ENCODE measurements around the gene RNASEH2C.
A peak's percentile ranks its signal among the peaks of the same experiment; 100 is the strongest.
"Not testable (repeated sequence)": the region's sequence is repeated elsewhere in the genome, so short reads cannot be mapped to it uniquely, and the experiment has no call there.

The RNASEH2C gene

DNA sequence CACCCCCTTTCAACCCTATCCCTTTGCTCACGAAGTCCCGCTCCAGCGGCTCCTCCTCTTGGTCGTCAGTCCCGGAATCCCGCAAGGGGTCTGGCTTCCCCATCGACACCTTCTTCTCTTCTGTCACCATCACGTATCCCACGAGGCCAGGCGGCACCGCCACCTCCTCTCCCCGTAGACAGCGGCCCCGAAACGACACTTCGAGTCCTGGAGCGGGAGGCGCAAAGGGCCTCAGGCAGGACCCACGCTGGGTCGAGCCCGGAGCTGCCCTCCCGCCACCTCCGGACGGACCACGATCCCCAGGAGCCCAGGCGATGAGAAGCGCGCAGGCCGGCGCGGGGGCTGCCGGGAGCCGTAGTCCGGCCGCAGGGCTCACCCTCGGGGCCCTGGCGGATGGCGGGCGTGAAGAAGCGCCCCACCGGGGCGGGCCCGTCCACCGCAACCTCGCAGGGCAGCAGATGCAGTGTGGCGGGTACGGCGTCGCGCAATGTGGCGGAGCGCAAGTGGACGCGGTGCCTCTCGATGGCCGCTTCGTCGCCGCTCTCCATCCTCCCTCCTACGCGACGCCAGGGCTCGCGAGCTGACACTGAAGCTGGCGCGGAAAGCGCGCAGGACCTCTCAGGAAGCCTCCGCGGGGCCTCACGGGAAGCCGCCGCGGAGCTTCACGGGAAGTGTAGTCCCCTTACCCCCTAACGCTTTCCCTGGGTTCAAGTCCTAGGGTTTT lies at the start of gene RNASEH2C:
Gene RNASEH2C, minus strand, starts transcription at position 588 of the 724 bp plus-strand sequence. Its CDS starts 40 bp downstream, at position 548.
- peak; percentile 69 to 78 for DNase-seq

DNA sequence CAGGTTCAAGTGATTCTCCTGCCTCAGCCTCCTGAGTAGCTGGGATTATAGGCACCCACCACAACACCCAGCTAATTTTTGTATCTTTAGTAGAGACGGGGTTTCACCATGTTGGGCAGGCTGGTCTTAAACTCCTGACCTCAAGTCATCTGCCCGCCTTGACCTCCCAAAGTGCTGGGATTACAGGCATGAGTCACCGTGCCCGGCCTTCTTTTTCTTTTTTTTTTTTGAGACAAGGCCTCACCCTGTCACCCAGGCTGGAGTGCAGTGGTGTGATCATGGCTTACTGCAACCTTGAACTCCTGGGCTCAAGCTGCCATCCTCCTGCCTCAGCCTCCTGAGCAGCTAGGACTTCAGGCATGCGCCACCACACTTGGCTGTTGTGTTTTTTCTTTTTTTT lies 47.2 kb upstream of the RNASEH2C start:
- not testable (repeated sequence) for DNase-seq

DNA sequence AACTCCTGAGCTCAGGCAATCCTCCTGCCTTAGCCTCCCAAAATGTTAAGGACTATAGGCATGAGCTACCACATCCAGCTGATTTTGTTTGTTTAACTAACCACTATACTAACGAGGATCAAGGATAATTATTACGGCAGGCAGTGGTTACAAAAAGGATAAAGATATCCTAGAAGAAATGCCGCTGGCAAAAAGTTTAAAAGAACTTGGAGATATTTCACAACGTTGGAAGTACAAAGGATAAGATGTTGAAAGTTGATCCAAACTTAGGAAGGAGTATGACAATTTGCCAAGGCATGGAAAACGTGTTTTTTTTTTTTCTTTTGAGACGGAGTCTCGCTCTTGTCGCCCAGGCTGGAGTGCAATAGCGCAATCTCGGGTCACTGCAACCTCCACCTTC lies 46.8 kb upstream of the RNASEH2C start:
- DNase-seq: no peak

DNA sequence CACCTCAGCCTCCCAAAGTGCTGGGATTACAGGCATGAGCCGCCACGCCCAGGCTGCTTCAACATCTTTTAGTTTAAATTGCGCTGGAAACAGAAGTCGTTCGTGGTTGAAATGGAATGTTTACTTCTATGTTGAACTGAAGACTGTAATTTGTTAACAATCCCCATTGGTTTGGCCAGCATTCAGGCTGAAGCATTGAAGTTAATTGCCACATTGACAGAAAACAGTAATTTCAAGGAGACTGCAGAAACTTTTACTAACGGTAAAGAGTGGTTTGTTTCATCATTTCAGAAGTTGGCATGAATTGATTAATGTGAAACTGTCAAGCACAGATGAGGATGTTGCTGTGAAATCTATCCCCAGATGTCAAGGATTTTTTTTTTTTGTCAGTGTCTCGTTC lies 45.9 kb upstream of the RNASEH2C start:
- DNase-seq: no peak

DNA sequence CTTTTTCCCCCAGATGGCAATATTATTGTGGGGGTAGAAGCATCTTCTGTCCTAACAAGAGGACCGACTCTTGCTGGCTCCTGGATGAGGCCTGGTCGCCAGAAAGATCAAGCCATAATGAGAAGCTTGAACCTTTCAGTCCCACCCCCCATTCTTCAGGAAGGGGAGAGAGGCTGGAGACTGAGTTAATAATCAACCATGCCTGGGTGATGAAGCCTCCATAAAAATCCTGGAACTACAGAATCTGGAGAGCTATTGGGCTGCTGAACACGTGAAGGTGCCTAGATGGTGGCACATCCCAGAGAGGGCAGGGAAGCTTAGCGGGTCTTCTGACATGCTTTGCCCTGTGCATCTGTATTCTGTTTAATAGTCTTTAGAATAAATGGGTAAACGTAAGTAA lies 43.8 kb upstream of the RNASEH2C start:
- no peak for DNase-seq

DNA sequence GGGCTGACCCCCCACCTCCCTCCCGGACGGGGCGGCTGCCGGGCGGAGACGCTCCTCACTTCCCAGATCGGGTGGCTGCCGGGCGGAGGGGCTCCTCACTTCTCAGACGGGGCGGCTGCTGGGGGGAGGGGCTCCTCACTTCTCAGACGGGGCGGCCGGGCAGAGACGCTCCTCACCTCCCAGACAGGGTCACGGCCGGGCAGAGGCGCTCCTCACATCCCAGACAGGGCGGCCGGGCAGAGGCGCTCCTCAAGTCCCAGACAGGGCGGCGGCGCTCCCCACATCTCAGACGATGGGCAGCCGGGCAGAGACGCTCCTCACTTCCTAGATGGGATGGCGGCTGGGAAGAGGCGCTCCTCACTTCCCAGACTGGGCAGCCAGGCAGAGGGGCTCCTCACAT lies 42.2 kb upstream of the RNASEH2C start:
- DNase-seq: not testable (repeated sequence)

DNA sequence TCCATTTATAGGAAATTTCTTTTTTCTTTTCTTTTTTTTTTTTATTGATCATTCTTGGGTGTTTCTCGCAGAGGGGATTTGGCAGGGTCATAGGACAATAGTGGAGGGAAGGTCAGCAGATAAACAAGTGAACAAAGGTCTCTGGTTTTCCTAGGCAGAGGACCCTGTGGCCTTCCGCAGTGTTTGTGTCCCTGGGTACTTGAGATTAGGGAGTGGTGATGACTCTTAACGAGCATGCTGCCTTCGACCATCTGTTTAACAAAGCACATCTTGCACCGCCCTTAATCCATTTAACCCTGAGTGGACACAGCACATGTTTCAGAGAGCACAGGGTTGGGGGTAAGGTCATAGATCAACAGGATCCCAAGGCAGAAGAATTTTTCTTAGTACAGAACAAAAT lies 41.6 kb upstream of the RNASEH2C start:
- DNase-seq: not testable (repeated sequence)

DNA sequence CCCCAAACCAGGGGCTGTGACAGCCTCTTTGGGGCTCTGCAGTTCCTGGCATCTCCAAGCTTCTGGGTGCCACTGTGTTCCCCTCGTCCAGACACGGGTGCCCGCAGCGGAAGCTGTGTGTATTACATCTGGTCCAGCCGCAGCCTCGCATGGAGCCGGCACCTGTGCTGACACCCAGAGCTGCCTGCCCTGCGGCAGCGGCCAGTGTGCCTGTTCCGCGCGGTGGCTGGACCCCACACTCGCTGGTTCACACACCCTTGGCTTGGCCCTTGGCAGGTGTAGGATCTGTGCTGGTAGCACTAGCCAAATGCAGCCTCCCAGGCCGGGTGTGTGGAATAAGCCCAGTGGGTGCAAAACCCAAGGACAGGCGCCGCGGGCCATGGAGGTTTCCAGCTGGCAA lies 24.5 kb upstream of the RNASEH2C start:
- no peak for DNase-seq

DNA sequence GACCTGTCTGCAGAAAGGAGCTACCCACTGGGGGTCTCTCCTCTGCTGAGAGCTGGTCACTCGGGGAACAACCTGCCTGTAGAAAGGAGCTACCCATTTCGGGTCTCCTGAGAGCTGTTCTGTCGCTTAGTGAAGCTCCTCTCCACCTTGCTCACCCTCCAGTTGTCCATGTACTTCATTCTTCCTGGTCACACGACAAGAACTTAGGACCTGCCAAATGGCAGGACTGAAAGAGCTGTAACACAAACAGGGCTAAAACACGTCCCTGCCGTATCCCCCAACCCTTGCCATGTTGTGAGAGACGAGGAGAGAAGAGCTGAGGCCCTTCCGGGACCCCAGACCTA lies 24.1 kb upstream of the RNASEH2C start:
- DNase-seq: no peak

DNA sequence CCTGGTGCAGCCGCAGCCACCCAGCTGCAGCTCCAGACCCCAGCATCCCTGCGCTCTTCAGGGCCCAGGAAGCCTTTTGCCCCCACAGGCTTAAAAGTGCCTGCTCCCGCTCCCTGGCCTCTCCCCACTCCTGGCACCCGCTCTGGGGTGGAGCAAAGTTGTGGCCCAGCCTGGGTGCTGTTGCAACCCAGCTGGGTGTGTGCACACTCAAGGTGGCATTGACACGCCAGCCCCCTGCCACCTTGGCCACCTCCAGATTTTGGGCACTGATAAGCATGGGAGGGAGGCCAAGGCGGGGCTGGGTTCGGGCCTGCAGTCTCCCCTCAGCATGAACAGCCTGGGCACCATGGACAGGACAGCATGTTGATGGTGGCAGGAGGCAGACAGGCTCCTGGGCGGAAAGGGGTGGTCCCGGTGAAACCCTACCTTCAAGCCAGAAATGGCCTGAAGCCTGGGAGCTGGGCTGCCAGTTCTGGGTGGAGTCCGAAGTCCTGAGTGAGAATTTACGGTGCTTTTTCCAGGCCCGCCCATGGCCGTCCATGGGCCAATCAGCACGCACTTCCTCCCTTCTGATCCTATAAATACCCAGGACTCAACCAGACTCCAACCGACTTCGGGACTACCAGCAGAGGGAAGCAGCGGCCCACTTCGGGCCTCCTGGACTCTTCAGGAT lies 23.6 kb upstream of the RNASEH2C start:
- DNase-seq: peak; percentile 8 to 26

DNA sequence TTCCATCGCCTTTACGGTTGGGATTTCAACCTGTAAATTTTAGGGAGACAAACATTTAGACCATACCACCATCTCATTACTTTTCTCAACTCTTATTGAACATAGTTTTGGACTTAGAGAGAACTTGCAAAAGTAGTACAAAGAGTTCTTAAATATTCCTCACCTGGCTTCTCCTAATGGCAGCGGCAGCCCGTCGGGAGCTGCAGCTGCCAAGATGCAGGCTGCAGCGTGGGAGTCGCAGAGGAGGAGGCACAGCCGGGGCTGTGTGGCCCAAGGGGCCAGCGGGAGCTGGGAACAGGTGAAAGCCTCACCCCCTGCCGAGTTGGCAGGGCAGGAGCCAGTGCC lies 23.1 kb upstream of the RNASEH2C start:
- no peak for DNase-seq

DNA sequence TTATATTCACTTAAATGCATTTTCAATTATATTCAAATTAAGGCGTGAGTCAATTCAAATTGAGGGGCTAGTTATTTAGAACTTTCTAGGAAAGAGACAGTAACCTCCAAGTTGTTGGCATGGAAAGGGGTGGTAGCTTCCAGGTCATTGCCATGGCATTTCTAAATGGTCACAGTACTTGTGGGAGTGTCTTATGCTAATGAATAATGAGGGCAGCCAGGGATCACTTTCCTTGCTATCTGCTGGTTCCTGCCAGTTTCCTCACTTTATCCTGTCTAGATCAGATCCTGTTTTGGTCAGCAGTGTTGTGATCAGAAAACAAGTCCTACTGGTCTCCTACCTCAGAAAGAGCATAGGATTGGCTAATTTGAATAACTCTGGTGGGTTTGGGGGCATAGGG lies 21.8 kb upstream of the RNASEH2C start:
- no peak for DNase-seq

DNA sequence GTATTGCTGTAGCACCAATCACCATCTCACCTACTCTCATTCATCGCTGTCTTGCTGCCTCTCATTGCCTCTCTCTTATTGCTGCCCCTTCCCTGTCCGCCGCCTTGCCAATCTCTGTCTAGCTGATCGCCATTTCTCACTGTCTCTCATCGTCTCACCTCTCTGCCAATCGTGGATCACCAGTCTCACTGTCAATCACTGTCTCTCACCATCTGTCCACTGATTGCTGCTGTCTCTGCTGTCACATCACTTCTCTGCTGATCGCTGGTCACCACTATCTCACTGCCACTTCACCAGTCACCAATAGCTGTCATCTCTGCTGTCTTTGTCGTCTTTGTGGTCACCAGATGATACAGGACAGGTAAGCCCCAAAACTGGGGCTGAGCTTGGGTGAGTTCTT lies 20.6 kb upstream of the RNASEH2C start:
- no peak for DNase-seq

DNA sequence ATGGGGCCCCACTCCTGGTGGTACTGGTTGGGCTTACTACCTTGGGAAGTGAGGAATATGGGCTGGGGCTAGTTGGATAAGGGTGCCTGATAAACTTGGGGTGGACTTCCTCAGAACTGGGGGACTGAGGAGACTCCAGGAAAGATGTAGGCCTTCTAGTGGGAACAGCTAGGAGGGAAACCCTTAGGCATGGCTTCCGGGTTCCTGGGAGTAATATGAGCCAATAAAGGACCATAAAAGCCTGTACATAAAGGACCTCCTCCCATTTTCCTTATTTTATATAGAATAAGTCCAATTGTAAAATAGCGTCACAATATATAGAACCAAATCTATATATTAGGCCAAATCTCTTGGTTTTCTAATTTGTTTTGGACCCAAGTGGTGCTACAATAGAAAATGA lies 18.4 kb upstream of the RNASEH2C start:
- DNase-seq: no peak

DNA sequence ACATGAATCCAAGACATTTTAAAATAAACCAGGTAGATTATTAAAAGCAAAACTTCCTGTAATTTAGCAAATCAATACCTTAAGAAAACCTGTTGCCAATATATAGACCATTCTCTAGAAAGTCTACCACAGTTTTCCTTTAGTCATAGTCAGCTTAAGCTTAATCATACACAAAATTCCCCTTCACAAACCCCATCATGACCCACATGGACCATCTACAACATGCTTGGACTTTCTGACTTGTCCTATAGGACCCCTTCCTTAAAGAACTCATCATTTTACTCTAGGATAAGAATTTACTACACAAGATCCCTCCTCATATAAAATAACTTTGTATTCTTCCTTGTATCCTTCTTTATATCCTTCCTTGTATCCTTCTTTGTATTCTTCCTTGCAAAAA lies 16.2 kb upstream of the RNASEH2C start:
- no peak for DNase-seq

DNA sequence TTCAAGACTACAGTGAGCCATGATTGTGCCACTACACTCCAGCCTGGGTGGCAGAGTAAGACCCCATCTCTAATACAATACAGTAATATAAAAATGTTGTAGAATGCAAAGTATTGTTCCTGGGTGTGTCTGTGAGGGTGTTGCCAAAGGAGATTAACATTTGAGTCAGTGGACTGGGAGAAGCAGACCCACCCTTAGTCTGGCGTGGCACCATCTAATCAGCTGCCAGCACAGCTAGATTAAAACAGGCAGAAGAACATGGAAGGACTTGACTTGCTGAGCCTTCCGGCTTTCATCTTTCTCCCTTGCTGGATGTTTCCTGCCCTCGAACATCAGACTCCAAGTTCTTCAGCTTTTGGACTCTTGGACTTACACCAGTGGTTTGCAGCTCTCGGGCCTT lies 14.5 kb upstream of the RNASEH2C start:
- DNase-seq: not testable (repeated sequence)

DNA sequence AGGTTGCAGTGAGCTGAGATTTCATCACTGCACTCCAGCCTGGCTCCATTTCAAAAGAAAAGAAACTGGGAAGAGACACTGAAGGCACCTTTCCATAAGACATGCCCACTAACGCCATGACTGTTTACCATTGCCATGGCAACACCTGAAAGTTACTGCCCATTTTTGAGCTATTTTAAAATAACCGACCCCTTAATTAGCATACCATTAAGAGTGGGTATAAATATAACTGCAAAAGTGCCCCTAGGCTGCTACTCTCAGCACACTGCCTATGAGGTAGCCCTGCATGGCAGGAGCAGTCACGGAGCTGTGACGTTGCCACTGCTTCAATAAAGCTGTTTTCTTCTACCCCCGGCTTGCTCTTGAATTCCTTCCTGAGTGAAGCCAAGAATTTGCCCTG lies 9.9 kb upstream of the RNASEH2C start:
- no peak for DNase-seq

DNA sequence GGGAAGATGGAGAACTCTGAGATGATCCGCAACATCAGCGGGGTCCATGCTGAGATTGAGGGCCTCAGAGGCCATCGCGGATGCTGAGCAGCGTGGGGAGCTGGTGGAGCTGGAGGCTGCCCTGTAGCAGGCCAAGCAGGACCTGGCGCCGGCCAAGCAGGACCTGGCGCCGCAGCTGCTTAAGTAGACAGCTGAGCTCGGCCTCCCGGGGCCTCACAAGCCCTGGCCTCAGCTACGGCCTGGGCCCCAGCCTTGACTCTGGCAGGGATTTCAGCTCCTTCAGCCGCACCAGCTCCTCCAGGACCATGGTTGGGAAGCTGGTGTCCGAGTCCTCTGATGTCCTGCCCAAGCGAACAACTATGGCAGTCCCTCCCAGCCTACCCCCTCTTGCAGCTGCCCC lies 7.3 kb upstream of the RNASEH2C start:
- DNase-seq: no peak

DNA sequence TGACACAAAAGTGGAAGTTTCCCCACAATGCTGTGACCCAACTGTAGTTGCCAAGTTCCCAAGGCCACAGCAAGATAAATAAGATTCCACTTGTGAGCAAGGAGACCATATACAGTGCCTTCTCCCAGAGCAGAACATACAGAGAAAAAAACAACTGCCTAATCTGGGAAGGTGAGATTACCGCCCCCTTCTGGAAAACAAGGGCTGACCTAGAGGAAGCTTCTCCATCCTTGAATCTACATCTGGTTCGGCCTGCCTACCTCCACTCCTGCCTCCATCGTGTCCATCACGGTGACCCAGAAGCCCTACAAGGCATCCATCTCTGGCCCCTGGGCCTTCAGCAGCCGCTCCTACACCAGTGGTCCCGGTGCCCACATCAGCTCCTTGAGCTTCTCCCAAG lies 6.1 kb upstream of the RNASEH2C start:
- no peak for DNase-seq

DNA sequence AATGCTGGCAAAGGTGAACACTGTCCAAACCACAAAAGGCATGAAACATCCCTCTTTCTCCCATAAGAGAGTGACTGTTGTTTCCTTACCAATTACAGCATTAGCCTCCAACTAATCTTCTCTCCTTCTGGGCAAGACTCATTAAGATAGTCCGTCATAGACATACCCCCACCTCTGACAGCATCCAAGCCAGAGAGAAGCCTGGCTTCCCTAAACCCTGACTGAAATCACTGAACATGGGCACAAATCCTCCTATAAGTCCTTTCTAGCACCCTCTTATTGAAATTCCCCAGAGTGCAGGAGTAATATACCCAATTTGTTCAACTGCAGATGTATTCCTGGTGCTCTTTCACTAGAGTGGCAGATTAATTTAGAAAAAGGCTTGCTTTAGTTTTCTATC lies 1.7 kb upstream of the RNASEH2C start:
- no peak for DNase-seq

DNA sequence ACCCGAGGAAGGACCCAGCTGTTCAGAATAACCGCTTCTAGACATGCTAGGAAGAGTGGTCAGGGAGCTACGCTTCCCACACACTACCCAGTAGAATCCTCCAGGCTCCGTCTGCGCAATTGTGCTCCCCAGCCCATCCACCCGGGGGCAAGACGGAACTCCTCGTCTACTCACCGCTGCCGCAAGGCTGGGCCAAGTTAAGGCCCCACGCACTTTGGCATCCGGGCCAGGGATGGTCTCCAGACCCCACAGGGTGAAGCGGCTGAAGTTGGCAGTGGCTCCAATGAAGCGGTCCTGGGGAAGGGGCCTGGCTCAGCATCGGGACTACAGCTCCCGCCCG lies 757 bp downstream of the RNASEH2C start:
- DNase-seq: peak in 1 of 2 donors; percentile 7

DNA sequence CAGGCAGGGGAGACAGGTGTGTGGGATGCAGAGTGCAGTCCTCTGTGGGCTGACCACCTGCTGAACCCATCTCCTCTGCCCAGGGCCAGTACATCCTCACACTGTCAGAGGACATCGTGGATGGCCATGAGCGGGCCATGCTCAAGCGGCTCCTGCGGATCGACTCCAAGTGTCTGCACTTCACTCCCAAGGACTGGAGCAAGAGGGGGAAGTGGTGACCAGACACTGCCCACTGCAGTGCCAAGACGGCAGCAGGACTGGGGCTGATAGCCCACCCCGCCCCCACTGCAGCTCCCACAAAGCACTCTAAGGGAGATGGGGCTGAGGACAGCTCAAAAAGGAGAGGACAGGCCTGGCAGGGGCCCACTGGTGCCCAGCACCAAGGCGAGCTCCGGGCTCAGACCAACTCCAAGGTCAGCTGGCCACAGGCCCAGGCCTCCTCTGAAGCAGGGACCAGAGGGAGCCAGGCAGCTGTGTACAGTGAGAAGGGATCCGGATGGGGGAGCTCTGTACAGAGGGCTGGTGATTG lies 1.6 kb downstream of the RNASEH2C start:
- no peak for DNase-seq

DNA sequence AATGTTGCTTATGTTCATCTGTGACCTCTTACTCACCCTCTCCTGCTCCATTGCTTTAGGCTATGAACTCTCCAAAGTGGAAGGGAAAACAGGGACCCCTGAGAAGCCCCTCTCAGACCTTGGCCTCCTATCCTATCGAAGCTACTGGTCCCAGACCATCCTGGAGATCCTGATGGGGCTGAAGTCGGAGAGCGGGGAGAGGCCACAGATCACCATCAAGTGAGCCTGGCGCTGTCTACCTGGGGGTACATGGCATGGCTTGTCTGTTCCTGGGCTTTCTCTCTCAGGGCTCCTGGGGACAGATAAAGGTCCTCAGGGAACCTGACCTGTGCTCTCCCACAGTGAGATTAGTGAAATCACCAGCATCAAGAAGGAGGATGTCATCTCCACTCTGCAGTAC lies 2.1 kb downstream of the RNASEH2C start:
- DNase-seq: no peak

DNA sequence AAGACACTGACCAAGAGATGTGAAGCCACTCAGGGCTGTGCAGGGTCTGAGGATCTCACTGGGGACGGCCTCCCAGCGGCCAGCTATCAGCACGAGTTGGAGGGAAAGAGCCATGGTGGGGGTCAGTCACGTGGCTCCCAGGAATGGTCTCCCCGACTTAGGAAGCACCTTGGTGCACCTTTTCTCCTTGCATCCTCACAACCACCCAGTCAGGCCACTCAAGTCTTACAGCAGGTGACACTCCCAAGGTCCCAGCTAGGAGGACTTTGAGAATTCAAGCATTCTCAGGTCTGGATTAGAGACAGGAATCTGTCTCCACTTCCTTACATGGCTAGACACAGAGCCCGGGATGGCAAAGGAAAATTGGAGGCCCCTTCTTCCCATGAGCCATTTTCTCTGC lies 2.7 kb downstream of the RNASEH2C start:
- no peak for DNase-seq
